Cardiac septum (tissue), 1 donor: Measurements from ENCODE around the gene IL1R2. TPM values are rescaled to one million over a fixed set of nuclear protein-coding genes. Genes with fewer than 3 reads are reported as not detected.

ENCODE experiments used
- DNase-seq: peaks from one replicate; pipeline ENCODE4 v3.0.0-alpha.2; 2020; ENCODE audit warnings: low spot score
- intact Hi-C: fragments of 100-400 bp; cut with DNase I; formaldehyde crosslinking; loops from one replicate; pipeline ENCODE4 v1.14.0; 2022
- long read RNA-seq: library from polyadenylated mRNA; unstranded; transcript quantifications from one replicate; pipeline ENCODE4 v2.0.0, GENCODE V29; 2021
- total RNA-seq: library from RNA; stranded (reverse); fragmentation: NEBNext Ultra II Directional; extraction: Animal tissue kit (Norgen Biotek cat#: 25700); gene quantifications from one replicate; pipeline ENCODE4 v1.2.1, GENCODE V29; 2021
- donor health status: DM: no; HTN: no; CAD: no.

IL1R2 gene, protein sequence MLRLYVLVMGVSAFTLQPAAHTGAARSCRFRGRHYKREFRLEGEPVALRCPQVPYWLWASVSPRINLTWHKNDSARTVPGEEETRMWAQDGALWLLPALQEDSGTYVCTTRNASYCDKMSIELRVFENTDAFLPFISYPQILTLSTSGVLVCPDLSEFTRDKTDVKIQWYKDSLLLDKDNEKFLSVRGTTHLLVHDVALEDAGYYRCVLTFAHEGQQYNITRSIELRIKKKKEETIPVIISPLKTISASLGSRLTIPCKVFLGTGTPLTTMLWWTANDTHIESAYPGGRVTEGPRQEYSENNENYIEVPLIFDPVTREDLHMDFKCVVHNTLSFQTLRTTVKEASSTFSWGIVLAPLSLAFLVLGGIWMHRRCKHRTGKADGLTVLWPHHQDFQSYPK
- 1.0 TPM for total RNA-seq
- long read RNA-seq, partial matches to known transcripts, result 0 of 1 reads
- long read RNA-seq, other reads (novel, unspliced or antisense), result 1 of 1 reads

DNA sequence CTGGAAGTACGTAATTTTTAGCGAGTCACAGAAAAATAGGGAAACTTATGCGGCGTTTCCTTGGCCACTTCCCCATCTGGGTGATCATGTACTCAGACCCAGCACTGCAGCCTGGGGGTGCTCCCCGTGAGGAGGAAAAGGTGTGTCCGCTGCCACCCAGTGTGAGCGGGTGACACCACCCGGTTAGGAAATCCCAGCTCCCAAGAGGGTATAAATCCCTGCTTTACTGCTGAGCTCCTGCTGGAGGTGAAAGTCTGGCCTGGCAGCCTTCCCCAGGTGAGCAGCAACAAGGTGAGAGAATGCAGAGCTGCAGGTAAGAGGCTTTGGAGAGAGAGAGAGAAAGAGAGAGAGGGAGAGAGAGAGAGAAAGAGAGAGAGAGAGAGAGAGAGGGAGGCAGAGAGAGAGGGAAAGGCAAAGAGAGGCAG, at the start of gene IL1R2:
Gene IL1R2, plus strand, starts transcription at position 240 of the 425 bp plus-strand sequence. CDS start 16,616 bp downstream, outside the sequence.
- DNase-seq, result peak; percentile 92
- intact Hi-C loops, result no loop called here

DNA sequence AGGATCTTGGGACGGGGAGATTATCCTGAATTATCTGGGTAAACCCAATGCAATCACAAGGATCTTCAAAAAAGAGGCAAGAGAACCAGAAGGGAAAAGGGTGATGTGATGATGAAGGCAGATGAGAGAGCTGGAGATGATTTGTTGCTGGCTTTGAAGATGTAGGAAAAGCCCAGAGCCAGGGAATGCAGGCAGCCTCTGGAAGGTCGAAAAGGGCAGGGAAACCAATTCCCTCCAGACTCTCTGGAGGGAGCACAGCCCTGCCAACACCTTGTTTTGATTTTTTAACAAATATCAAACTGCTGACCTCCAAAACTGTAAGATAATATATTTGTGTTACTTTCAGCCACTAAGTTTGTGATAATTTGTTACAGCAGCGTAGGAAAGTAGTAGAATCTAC, 48.9 kb upstream of the IL1R2 start:
- DNase-seq, result no peak
- intact Hi-C loops, result no loop called here

DNA sequence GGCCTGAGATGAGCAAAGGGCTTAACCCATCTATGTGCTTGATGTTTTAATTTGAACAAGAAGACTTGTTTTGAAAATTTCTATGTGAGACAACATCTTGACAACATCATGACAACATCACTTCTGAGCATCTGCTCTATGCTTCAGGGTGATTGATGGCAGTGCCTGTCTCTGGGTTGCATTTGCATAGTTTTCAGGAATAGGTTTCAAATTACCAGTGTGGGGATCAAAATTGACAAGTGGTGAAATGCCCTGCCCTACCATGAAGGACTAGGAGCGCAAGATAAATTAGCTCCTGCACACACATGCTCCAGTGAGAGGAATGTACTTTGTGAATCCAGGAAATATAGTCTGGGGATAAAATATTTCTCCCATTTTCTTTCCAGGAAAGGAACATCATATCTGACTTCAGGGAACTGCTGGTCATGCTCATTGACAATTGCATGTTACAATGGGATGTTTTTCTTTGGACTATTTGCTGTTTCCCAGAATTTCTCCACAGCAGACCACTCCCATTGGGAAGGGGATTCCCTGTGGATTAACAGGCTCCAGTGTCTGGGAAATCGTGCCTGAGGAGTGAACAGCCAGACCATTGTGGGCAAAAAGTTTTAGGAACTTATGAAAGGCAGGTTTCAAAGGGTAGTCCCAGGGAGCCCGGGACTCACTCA, 45.3 kb upstream of the IL1R2 start:
- intact Hi-C loops, result no loop called here
- no peak for DNase-seq

DNA sequence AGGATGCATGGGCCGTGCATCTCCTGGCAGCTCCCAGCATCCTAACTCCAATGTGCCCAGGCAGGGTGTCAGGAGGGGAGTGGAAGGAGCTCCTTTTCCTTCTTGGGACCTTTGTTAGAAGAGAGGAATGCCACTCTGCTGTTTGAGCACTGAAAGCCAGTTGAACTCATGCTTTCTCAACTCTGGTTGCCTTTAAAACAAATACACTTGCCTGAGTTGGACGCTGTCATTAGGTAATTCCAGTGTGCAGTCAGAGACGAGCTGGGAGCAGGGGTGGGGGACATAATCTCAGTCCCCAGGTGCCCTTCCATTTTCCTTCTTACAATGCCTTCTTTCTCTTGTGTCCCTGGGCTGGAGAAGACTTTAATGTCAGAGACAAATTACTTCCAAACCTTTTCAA, 44.4 kb upstream of the IL1R2 start:
- intact Hi-C loops, result no loop called here

DNA sequence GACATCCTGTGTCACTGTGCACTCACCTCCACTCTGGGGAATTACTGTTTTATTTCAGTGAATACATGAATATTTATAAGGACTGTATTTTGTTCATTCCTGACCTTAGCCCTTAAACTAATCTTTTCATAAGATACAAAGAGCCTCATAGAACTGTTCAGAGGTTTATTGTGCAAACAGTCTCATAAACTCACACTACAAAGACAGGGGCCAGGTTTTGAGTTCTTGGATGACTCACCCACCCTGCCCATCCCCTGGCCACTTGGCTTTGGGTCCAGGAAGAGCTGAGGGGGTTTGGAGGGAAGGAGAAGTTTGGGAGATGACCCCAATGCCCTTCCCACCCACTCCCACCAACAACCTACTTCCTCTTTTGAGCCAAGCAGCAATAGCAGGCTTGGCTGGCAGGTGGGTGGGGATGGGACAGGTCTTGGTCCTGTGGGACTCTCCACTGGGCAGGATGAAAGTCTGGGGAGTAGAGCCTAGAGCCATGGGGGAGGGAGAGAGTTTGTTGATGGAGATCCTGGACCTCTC, 43.1 kb upstream of the IL1R2 start:
- intact Hi-C loops, result no loop called here
- DNase-seq, result no peak

More for the DNA sequence above, 44.4 kb upstream of the IL1R2 start:
- DNase-seq, result no peak

DNA sequence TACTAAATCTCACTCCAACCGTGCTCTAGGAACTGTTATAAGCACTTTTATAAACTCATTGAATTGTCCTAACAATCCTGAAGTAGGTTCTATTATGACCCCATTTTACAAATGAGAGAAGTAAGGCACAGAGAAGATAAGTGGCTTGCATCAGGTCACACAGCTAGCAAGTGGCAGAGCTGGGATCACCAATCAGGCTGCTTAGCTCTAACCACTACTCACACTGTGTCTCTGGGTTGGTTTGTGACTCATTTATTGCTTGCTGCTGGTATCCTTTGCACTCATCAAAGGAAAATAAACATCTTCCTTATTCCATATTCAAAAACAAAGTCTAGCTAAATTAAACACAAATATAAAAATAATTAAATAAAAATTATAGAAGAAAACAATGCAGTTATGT, 42.5 kb upstream of the IL1R2 start:
- intact Hi-C loops, result no loop called here
- no peak for DNase-seq

DNA sequence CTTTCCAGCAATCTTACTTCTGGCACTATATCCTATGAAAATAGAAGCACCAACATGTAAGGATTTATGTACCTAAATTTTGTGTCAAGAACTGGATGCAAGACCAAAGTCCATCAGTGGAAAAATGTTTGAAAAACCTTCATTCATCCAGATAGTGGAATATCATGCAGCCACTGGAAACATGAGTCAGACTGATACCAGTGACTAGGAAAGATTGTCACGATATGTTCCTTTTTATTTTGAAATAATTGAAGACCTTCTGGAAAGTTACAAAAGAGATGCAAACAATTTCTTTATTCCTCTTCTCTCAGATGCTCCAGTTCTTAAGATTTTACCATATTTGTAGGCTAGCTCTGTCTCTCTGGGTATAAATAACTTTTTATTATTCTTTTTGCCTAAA, 40.5 kb upstream of the IL1R2 start:
- intact Hi-C loops, result no loop called here
- no peak for DNase-seq

DNA sequence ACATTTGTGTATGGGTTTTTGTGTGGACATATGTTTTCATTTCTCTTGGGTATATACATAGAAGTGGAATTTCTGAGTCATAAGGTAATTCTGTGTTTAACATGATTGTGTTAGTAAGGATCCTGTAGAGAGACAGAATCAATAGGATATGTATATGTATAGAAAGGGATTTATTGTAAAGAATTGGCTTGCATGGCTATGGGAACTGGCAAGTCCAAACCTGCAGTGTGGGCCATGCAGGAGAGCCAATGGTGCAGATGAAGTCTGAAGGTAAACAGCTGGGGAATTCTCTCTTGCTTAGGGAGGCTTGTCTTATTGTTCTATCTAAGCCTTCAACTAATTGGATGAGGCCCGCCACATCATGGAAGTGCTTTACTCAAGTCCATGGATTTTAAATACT, 39.2 kb upstream of the IL1R2 start:
- intact Hi-C loops, result no loop called here
- no peak for DNase-seq

DNA sequence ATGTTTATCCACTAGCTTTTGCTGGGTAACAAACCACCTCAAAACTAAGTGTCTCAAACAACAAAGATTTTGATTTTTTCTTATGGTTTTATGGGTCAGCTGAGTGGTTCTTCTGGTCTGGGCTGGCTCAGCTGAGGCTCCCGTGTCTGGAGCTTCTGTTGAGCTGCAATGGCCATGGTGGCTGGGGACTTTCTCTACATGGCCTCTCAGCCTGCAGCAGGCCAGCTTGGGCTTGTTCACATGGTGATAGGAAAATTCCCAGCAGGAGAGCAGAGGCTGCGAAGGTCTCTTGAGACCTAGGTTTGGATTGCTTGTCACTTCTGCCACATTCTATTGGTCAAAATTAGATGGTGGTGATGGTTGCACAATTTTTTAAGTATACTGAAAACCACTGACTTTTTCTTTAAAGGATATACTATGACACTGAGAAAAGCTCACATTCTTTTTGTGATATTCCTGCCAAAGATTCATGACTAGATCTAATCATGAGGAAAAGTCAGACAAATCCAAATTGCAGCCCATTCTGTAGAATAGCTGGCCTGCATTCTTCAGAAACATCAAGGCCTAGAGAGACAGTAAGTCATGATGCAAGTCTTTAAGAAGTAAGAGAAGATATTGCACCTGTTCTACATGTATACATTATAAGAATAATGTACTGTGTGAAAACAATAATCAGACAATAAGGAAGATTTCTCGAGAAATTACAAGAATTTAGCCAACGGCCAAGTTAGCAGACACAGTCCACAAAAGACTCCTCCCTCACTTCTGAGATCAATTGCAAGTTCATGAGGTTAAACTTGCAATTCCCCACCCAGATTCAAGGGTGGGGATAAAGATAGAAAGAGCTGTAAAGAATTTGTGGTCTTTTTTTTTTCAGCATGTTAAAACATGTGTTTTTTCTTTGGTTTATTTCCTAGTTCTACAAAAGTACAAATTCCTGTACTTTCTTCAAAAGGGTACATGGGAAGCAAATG, 35.0 kb upstream of the IL1R2 start:
- no peak for DNase-seq
- intact Hi-C loops, result no loop called here

DNA sequence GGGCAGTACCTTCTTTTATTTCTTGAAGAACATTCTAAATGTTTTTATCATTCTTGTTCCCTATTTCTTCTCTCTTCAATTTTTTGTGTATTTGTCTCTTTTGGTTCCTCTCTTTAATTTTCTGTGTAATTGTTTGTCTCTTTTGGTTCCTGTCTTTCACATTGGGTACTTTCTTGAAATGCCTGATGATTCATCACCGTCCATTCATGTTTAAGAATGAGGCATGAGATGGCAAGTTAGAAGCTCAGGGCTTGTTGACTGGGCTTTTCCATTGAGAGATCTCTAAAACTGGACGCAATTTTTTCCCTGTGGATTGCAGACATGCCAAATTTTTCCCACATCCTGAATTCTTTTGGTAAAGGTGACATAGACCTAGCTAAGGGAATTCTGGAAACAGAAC, 33.7 kb upstream of the IL1R2 start:
- DNase-seq, result no peak
- intact Hi-C loops, result no loop called here

DNA sequence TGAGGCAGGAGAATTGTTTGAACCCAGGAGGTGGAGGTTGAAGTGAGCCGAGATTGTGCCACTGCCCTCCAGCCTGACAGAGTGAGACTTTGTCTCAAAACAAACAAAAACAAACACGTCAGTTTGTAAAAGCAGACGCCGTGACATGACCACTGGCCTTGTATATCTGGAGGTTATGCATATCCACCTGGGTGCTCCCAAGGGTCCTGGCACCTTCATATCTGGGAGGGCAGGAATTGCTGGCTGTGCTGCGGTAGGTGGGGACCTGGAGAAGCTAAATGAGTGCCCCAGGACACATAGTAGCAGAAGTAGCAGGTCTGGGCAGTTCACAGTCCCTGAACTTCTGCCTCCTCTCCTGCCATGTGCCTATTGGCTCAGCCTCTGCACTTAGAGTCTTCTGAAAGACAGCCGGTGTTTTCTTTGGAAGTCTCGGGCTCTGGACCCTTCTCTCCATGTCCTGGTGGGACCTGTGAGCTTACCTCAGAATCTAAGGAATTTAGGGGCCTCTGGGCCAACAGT, 30.9 kb upstream of the IL1R2 start:
- intact Hi-C loops, result no loop called here
- DNase-seq, result no peak

DNA sequence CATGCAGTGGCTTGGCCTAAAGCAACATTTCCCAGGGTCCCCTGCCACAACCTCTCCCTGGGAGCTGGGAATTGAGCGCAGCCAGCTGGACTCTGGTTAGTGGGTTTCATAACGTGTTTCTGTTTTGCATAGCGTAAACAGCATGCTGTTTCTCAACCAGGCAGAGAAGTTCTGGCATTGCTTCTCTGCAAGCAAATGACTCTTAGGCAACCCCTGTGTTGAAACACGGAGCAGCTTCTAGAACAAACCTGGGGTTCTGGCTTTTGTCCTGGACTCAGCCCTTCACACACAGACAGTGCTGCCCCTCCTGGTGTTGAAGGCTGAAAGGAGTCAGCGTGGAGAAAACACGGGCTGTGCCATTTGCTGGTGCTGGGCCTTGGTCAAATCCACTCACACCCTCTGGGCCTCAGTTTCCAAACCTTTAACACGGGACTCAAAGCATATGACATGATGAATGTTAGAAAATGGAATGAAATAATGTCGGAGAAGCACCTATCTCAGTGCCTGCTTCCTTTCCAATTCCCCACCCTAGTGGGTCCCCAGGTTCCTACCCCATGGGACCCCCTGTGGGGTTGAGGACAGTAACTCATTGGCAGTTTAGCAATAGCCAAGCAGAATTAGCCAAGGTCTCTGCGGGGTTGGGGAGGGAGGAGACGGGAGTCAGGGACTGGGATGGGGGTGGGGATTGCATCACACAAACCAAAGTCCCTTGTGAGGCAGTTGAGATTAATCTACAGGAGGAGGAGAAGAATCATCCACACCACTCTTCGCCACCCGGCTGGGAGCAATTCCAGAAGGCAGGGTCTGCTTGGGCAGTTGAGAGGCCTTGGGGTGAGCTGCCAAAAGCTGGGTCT, 30.2 kb upstream of the IL1R2 start:
- DNase-seq, result peak; percentile 90
- intact Hi-C loops, result no loop called here

DNA sequence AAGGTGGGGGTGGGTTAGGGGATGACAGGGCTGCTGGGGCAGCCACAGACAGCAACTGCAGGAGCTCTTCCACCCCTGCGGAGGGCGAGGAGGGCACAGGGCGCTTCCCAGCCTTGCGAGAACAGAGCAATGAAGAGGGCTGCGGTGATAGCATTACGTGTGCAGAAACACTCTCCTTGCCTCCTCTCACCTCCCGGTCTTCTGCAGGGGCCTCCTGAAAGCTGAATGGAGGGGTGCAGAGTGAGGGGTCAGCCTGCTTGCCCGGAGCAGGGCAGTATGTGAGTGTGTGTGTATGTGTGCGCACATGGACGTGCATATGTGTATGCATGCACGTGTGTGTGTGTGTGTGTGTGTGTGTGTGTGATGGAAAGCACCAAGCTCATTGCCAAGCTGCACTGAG, 29.5 kb upstream of the IL1R2 start:
- DNase-seq, result no peak
- intact Hi-C loops, result no loop called here

DNA sequence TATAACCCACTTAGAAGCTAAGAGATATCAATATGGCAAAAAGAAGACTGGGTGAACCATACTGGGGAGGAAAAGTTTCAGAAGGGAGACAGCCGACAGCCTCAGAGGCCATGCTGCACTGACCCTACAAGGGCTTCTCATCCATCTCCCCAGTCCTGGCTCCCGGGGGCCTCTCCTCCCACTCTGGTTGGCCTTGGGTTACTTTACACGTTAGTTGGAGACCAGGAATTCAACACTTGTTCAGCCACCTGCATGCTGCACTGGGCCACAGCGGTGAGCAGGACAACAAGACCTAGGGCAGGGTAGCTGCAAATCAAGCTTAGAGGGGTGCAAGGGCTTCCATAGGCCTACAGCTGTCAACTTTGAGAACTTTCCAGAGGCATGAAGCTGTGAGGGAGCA, 28.6 kb upstream of the IL1R2 start:
- DNase-seq, result no peak
- intact Hi-C loops, result no loop called here

DNA sequence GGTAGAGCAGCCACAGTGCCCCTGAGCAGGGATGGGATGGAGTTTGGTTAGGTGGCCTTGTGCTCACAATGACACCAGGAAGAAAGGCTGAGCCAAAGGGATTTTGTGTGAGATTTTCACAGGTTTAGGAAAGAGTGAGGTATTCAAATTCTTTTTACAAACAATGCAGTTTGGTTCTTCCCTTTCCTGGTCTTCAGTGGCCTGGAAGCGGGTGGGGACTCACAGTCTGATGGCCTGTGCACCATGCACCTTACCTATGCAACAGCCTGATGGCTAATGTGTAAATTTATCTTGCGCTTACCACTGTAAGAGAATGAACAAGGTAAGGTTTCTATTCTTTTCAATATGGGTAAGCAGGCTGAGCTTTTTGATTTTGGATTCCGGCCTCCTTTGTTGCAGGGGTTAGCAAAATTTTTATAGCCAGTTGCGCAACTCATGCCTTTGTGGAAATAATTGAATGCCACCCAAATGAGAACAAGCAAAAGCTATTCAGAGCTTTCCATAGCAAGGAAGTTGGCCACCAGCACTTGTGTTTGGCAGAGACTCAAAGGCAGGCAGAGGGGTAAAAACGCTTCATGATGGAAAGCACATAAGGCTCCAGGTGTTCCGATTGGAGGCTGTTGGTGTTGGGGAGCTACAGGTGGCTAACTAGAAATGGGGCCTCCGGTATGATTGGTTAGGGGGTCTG, 23.8 kb upstream of the IL1R2 start:
- intact Hi-C loops, result no loop called here
- no peak for DNase-seq

DNA sequence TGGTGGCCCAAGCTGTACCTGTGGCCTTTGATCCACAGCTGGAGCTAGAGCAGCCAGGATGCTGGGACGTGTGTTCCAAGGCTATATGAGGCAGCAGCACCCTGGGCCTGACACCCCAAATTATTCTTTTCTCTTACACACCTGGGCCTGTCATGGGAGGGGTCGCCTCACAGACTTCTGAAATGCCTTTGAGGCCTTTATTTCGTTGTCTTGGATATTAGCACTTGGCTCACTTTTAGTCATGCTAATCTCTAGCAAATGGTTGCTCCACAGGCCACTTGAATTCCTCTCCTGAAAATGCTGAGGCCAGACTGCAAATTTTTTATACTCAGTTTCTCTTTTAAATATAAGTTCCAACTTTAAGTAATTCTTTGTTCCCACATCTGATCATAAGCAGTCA, 22.0 kb upstream of the IL1R2 start:
- intact Hi-C loops, result no loop called here
- no peak for DNase-seq

DNA sequence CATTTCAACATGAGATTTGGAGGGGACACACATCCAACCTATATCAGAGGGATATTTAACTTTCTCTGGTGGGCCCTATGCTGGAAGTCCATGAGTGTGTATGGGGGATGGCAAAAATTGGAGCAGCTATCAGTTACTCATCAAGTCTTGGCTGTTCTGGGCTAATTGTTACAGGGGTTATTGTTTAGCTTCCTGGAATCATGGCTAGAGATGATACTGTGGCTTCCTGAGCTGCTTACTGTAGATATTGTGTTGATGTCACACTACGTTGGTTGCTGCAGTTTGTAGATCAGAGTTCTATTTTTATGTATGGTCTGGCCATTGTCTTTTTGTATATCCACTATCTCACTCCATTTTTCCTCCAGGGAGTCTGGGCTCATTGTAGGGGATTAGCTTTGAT, 20.9 kb upstream of the IL1R2 start:
- no peak for DNase-seq
- intact Hi-C loops, result no loop called here

DNA sequence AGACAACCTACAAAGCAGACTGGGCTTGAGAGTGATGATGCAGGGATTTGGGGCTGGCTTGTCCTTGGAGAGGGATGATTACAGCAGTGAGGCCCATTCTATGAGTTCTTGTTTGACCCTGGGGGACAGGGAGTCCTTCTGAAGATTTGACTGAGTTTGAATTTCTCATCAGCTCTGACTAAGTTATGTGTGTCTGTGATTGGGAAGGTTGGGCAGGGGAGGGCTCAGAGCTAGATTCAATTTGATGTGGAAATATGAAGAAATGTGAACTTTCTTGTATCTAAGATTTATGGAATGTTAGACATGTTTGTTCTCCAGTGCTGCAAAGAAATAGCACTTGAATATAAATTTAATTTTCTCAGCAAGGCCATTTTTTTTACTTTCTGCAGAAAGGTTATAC, 19.9 kb upstream of the IL1R2 start:
- no peak for DNase-seq
- intact Hi-C loops, result no loop called here
